PC-9 (cell line): ENCODE data around the gene NECAB2.

ENCODE experiments used
- CTCF ChIP-seq: fragments of 200-600 bp; sonication (generic); conservative IDR thresholded peaks from 2 replicates; pipeline ENCODE4 v1.6.1; 2017; ENCODE audit warnings: mixed run types, antibody characterized with exemption, mild to moderate bottlenecking, moderate library complexity
- EZH2 ChIP-seq: fragments of 200-600 bp; sonication (generic); IDR thresholded peaks from 2 replicates; pipeline ENCODE4 v1.8.0; 2017; ENCODE audit warnings: antibody characterized with exemption, low read depth

GRCh38 chr16:84024854-84025253 lies 56.8 kb downstream of the NECAB2 start:
- TF ChIP-seq CTCF = no peak
- TF ChIP-seq EZH2 = no peak
